IMR-90 (cell line): ENCODE data around the gene AGAP1. TPM values are rescaled to one million over a fixed set of nuclear protein-coding genes. Genes with fewer than 3 reads are reported as not detected.

Experiments used
- ATAC-seq: fragments of 200-7000 bp; cut with Tn5 transposase; 2 replicates; pipeline ENCODE4 v1.9.1; 2020; ENCODE audit warnings: low read depth, mild to moderate bottlenecking, moderate library complexity
- BruUV-seq: library from RNA; stranded (reverse); fragments of 400-500 nt; replicated peaks from 2 replicates; lab custom pipeline; 2021; lab: Mats Ljungman, UMichigan
- CTCF ChIA-PET: fragments of 300-600 bp; formaldehyde crosslinking; extraction: SDS; loops from one replicate; lab custom pipeline; 2021; ENCODE audit warnings: antibody characterized with exemption; lab: Yijun Ruan, JAX
- POLR2A ChIA-PET: fragments of 300-600 bp; sonication (Branson Sonifier 250); formaldehyde crosslinking; loops from one replicate; lab custom pipeline; 2022; ENCODE audit warnings: antibody characterized with exemption; ENCODE audit not compliant: unreplicated experiment; lab: Charles Lee
- DNase-seq: peaks from one replicate; pipeline ENCODE4 v3.0.0; 2013
- H2AFZ ChIP-seq: replicated peaks from 2 replicates; pipeline ENCODE3; 2013; ENCODE audit warnings: low read length, mild to moderate bottlenecking; ENCODE audit not compliant: poor library complexity
- H2AK5ac ChIP-seq: 2 replicates; pipeline ENCODE4 v1.6.1; 2013; ENCODE audit warnings: low read depth, low read length, inconsistent platforms
- H2AK9ac ChIP-seq: replicated peaks from 2 replicates; pipeline ENCODE3; 2013; ENCODE audit warnings: mild to moderate bottlenecking, low read depth, low read length, moderate library complexity; ENCODE audit not compliant: poor library complexity
- H2BK120ac ChIP-seq: 2 replicates; pipeline ENCODE4 v1.6.1; 2013; ENCODE audit warnings: low read depth, low read length, inconsistent platforms
- H2BK15ac ChIP-seq: 3 replicates; pipeline ENCODE4 v1.6.1; 2013; ENCODE audit warnings: low read depth, low read length, inconsistent platforms
- H2BK20ac ChIP-seq: 2 replicates; pipeline ENCODE4 v1.6.1; 2013; ENCODE audit warnings: low read depth, mild to moderate bottlenecking, inconsistent platforms, low read length, moderate library complexity
- H2BK5ac ChIP-seq: 2 replicates; pipeline ENCODE4 v1.6.1; 2013; ENCODE audit warnings: mild to moderate bottlenecking, low read depth, low read length, inconsistent platforms; ENCODE audit not compliant: poor library complexity, severe bottlenecking
- H3K14ac ChIP-seq: replicated peaks from 2 replicates; pipeline ENCODE4 v1.6.1; 2013; ENCODE audit warnings: low read depth, low read length, inconsistent platforms
- H3K18ac ChIP-seq: 2 replicates; pipeline ENCODE4 v1.6.1; 2013; ENCODE audit warnings: low read depth, low read length, control low read depth
- H3K23ac ChIP-seq: 2 replicates; pipeline ENCODE4 v1.6.1; 2013; ENCODE audit warnings: low read depth, low read length, inconsistent platforms
- H3K27ac ChIP-seq: 2 replicates; pipeline ENCODE4 v1.5.1; 2013; ENCODE audit warnings: mild to moderate bottlenecking, control low read depth, low read length; ENCODE audit not compliant: insufficient read depth
- H3K27me3 ChIP-seq: 2 replicates; pipeline ENCODE4 v1.6.1; 2013; ENCODE audit warnings: low read length; ENCODE audit not compliant: control insufficient read depth, insufficient read depth
- H3K36me3 ChIP-seq: 2 replicates; pipeline ENCODE4 v1.6.1; 2013; ENCODE audit warnings: low read length, mixed read lengths; ENCODE audit not compliant: control insufficient read depth, insufficient read depth
- H3K4ac ChIP-seq: 2 replicates; pipeline ENCODE4 v1.6.1; 2013; ENCODE audit warnings: low read depth, low read length, inconsistent platforms
- H3K4me1 ChIP-seq: 2 replicates; pipeline ENCODE4 v1.6.1; 2013; ENCODE audit warnings: low read length, mixed read lengths; ENCODE audit not compliant: control insufficient read depth, insufficient read depth
- H3K4me2 ChIP-seq: 2 replicates; pipeline ENCODE4 v1.6.1; 2013; ENCODE audit warnings: low read depth, mild to moderate bottlenecking, control low read depth, low read length, moderate library complexity
- H3K4me3 ChIP-seq: 2 replicates; pipeline ENCODE4 v1.5.1; 2013; ENCODE audit warnings: low read depth, mild to moderate bottlenecking, control low read depth, low read length, moderate library complexity; ENCODE audit not compliant: insufficient read depth
- H3K56ac ChIP-seq: 2 replicates; pipeline ENCODE4 v1.6.1; 2013; ENCODE audit warnings: low read length, inconsistent platforms; ENCODE audit not compliant: insufficient read depth; ENCODE audit errors: extremely low read depth
- H3K79me1 ChIP-seq, 2 experiments: 2 replicates each; pipeline ENCODE4 v1.6.1; 2013; ENCODE audit warnings: low read length in 2 of 2, inconsistent platforms in 1 of 2, low read depth in 1 of 2
- H3K9ac ChIP-seq: 2 replicates; pipeline ENCODE4 v1.6.1; 2013; ENCODE audit warnings: low read depth, low read length, control low read depth
- H3K9me1 ChIP-seq: 2 replicates; pipeline ENCODE4 v1.6.1; 2013; ENCODE audit warnings: low read length, inconsistent platforms; ENCODE audit not compliant: insufficient read depth
- H3K9me3 ChIP-seq: 2 replicates; pipeline ENCODE4 v1.6.1; 2013; ENCODE audit warnings: low read length; ENCODE audit not compliant: control insufficient read depth, insufficient read depth
- H4K20me1 ChIP-seq: 2 replicates; pipeline ENCODE4 v1.6.1; 2013; ENCODE audit warnings: low read length, inconsistent platforms; ENCODE audit not compliant: insufficient read depth
- H4K5ac ChIP-seq: 2 replicates; pipeline ENCODE4 v1.6.1; 2013; ENCODE audit warnings: mild to moderate bottlenecking, low read depth, low read length, control low read depth
- H4K8ac ChIP-seq, 2 experiments: 2 replicates each; pipeline ENCODE4 v1.6.1; 2013; ENCODE audit warnings: low read depth in 2 of 2, low read length in 2 of 2, control low read depth in 1 of 2, inconsistent platforms in 1 of 2
- H4K91ac ChIP-seq: 2 replicates; pipeline ENCODE4 v1.6.1; 2013; ENCODE audit warnings: low read depth, low read length, inconsistent platforms; ENCODE audit not compliant: insufficient read depth
- MXI1 ChIP-seq: IDR thresholded peaks from 2 replicates; pipeline ENCODE4 v1.6.1; 2012; ENCODE audit warnings: low read depth, mild to moderate bottlenecking, low read length, moderate library complexity, borderline replicate concordance
- SMC3 ChIP-seq: fragments of 150-350 bp; IDR thresholded peaks from 2 replicates; pipeline ENCODE4 v1.6.1; 2016; ENCODE audit warnings: low read depth, mild to moderate bottlenecking, antibody characterized with exemption, low read length, moderate library complexity
- WGBS, 2 experiments: methylation state at CpG; one replicate each; pipeline versions ENCODE4 v1.1.5 to v1.1.7; 2013; ENCODE audit warnings: missing lambda C conversion rate in 2 of 2; ENCODE audit not compliant: insufficient read length in 1 of 2; ENCODE audit errors: extremely low coverage in 2 of 2; 5-methylcytosine and 5-hydroxymethylcytosine counted together
- dilution Hi-C: fragments of 300-500 bp; cut with HindIII; formaldehyde crosslinking; loops from one replicate; pipeline ENCODE4 v1.14.3; 2018; ENCODE audit warnings: low sequenced_read_pairs; ENCODE audit not compliant: unreplicated experiment
- in situ Hi-C: fragments of 300-500 bp; cut with MboI; formaldehyde crosslinking; loops from 3 replicates; pipeline ENCODE4 v1.14.3; 2019; ENCODE audit warnings: low sequenced_read_pairs, inconsistent platforms, mixed read lengths
- intact Hi-C: fragments of 100-400 bp; cut with micrococcal nuclease; formaldehyde crosslinking; loops from 2 replicates; pipeline ENCODE4 v1.10.0; 2022
- polyA plus RNA-seq, 3 experiments: library from polyadenylated mRNA; depleted of rRNA; stranded (reverse); fragments of >200 nt; gene quantifications; 2 replicates each; pipeline ENCODE4 v1.2.3, GENCODE V29; 2012; ENCODE audit warnings: low replicate concordance in 1 of 3
- total RNA-seq: library from RNA; depleted of rRNA; stranded (reverse); fragments of >200 nt; gene quantifications from 2 replicates; pipeline ENCODE4 v1.2.3, GENCODE V29; 2012

Gene AGAP1
- total and polyA plus RNA-seq, 2 of the 4 experiments (the other 2 are of a cell fraction): 15.1 to 16.4 TPM

DNA sequence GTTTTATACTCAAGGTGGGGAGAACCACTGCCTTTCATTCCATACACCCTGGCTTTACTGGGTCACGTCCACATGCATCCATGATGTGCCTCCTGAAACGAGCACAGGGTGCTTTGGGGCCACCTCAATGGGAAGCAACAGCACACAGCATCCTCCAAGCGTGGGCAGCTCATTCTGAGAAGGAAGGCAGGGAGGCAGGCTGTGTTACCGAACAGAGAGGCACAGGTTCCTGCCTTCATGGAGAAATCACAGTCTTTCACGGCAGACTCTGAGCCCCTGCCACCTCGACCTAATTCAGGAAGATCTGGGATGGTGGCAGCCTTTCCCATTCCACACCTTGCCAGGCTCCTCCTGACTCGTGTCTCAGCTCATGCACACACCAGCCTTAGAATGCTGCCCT lies 544.3 kb downstream of the AGAP1 start:
- H2AK9ac ChIP-seq: no peak overlapping the region
- no peak for DNase-seq
- H3K9ac ChIP-seq: no peak overlapping the region
- no peak overlapping the region for H3K4me2 ChIP-seq
- no peak overlapping the region for H2BK5ac ChIP-seq
- H2AK5ac ChIP-seq: no peak overlapping the region
- H3K4me1 ChIP-seq: no peaks in the 10 kb centered on the region
- H3K18ac ChIP-seq: no peak overlapping the region
- no peak overlapping the region for H3K14ac ChIP-seq
- H4K8ac ChIP-seq: no peak overlapping the region
- no peaks in the 10 kb centered on the region; the same call in 1 of the 2 replicates for H4K20me1 ChIP-seq
- H2BK120ac ChIP-seq: no peak overlapping the region
- H3K27me3 ChIP-seq: no peaks in the 10 kb centered on the region
- H2AFZ ChIP-seq: no peak overlapping the region
- in situ Hi-C loops (no loop called here), dilution Hi-C loops (no loop called here), intact Hi-C loops (no loop called here)
- H3K27ac ChIP-seq: no peak overlapping the region
- 81% methylated on average over 4 of the region's 7 CpGs; no CpG with 5 or more reads in 1 of the 2 experiments for WGBS, 2 experiments
- BruUV-seq: no TSS peak
- H2BK20ac ChIP-seq: no peak overlapping the region
- CTCF ChIA-PET: no interaction called here
- H3K9me3 ChIP-seq: no peaks in the 10 kb centered on the region
- H3K4ac ChIP-seq: no peak overlapping the region
- H3K79me1 ChIP-seq: no peaks in the 10 kb centered on the region
- no peak overlapping the region for H4K91ac ChIP-seq
- H4K5ac ChIP-seq: no peak overlapping the region
- ATAC-seq: no peak
- no peak overlapping the region for H2BK15ac ChIP-seq
- H3K4me3 ChIP-seq: no peak overlapping the region
- H3K56ac ChIP-seq: no peak overlapping the region
- TF ChIP-seq MXI1 (no peak), SMC3 (no peak)
- POLR2A ChIA-PET: no interaction called here
- H3K23ac ChIP-seq: no peak overlapping the region
- peaks cover 5% of the 10 kb centered on the region for H3K36me3 ChIP-seq
- no peaks in the 10 kb centered on the region; the same call in 1 of the 2 replicates for H3K9me1 ChIP-seq
